GM18526 (cell line): ENCODE results near the gene NT5C2.

ENCODE experiments used
- POLR2A ChIP-seq: IDR thresholded peaks from 3 replicates; pipeline ENCODE4 v1.6.1; 2011; ENCODE audit not compliant: insufficient read length; ENCODE audit errors: extremely low read depth

The NT5C2 gene

DNA sequence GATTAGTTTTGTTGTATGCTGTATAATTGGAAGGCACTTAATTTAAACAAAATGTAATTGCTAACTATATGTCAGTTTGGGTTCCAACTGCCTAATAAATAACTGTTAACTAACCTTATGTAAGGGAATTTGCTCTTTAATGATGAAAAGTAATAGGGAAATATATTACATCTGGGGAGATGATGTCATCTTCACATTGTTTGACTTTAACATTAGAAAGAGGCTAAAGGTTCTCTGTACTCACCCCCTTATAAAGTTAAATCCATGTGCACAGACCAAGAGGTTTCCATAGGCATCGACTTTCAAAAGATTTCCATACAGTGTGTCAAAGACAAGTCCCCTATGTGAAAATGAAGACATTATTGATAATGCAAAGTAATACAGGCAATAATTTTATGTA lies 87.6 kb downstream of the NT5C2 start:
- TF ChIP-seq POLR2A = no peak

DNA sequence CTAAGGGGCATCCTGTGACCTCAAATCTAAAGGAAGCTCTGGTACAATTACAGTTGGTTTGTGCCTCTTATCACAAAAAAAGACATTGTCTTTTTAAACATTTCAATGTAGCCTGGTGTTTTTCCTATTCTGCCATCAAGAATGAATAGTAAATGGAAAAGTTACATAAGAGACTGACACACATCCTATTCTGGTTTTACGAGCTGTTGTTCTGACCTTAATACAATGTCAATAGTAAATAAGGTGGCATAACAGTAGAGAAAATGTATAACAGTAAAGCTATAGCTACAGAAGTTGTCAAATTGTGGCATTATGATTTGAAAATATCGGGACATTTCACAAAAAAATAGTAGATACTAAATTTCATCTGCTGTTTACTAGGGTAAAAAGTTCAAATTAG lies 88.4 kb downstream of the NT5C2 start:
- TF ChIP-seq POLR2A = no peak

DNA sequence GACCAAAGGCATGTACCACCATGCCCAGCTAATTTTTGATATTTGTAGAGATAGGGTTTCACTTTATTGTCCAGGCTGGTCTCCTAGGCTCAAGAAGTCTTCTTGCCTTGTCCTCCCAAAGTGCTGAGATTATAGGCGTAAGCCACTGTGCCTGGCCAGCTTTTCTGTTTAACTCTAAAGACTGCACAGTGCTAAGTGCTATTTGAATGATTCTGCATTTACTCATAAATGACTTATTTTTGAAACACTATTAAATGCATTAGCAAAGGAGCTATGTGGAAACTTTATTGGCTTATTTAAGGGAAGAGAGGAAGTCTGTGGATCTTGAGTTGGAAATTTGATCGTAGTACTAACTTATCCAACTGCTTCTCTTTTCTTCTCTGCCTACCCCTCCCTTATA lies 89.1 kb downstream of the NT5C2 start:
- no peak for TF ChIP-seq POLR2A

- TF ChIP-seq POLR2A = no peak
These were observed 90.9 kb downstream of the NT5C2 start for GRCh38 chr10:103102195-103102594.

DNA sequence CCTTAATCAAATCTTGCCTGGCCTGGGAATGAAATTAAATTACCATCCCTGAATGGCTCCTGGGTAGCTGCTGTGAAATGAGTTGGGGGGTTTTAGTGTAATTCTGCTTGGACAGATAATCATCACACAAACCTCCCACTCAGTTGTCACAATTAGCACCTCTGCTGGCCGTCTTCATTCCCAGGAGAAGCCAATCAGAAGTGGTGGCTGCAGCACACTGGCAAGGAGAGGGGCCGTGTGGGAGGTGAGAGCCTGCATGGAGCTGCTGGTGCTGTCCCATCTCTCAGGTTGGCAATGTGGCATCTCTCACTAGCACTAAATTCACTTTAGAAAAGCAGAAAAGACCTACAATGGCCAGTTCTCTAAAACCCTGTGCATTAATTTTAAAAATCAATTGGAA lies 92.5 kb downstream of the NT5C2 start:
- no peak for TF ChIP-seq POLR2A

DNA sequence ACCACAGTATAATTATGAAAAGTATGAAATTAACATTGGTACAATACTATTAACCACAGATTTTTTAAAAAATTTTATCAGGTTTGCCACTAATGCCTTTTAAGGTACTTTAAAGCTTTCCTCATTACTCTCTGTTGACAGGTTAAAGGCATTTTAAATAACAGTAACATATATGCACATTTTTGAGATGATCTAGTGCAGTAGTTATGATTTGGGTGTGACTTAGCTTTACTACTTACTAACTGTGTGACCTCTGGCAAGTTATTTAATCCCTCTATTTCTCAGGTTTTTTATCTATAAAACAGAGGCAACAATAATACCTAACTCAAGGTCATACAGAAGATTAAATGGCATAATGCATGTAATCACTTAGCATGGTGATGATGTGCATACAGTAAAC lies 94.8 kb downstream of the NT5C2 start:
- TF ChIP-seq POLR2A = no peak

DNA sequence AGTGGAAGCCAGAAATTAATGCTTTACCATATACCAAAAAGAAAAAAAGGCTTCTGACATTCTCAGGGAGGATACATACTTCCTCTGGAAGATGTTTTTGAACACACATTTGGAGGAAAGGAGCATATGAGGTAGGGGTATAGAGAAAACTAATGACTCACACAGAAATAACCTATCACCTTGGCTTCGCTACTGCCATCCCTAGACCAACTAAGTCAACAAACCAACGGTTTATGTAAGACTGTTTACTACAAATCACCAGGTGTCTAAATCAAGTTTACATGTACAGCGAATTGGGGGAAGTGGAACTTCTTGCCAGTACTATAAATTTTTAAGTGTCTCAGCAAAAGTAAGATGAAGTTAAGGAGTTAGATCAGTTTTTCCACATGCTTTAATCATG lies 96.9 kb downstream of the NT5C2 start:
- TF ChIP-seq POLR2A = no peak

GRCh38 chr10:103095005-103095404 lies 98.1 kb downstream of the NT5C2 start:
- no peak for TF ChIP-seq POLR2A

DNA sequence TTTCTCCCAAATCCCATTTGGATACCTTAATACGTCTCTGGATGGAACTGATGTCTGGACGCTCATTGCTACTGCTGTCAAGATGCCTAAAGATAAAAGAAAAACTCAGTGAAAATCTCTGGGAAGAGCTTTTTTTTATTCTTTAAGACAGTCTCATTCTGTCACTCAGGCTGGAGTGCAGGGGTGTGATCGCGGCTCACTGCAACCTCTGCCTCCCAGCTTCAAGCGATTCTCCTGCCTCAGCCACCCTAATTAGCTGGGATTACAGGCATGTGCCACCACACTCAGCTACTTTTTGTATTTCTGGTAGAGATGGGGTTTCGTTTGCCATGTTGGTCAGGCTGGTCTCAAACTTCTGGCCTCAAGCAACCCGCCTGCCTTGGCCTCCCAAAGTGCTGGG lies 102.2 kb downstream of the NT5C2 start:
- TF ChIP-seq POLR2A = no peak

DNA sequence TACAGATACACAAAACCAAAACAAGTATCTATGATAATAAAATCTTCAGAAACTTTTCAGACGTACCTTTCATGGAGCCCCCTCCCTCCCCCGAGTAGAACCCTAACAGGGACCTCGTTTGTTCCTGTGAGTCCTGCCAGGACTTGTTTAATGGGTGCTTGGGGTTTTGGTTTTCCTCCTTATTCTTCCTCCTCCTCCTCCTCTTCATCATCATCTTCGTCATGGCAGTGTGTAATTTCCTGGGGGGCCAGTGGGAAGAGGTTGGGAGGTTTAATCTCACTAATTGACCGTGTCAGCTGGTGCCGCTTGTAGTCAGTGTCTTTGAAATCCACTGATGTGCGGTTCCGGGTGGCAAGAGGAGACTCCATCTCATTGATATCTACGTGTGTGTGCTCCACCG lies 103.6 kb downstream of the NT5C2 start:
- no peak for TF ChIP-seq POLR2A

GRCh38 chr10:103086799-103087198 lies 106.3 kb downstream of the NT5C2 start:
- no peak for TF ChIP-seq POLR2A

GRCh38 chr10:103086261-103086660 lies 106.8 kb downstream of the NT5C2 start:
- no peak for TF ChIP-seq POLR2A

DNA sequence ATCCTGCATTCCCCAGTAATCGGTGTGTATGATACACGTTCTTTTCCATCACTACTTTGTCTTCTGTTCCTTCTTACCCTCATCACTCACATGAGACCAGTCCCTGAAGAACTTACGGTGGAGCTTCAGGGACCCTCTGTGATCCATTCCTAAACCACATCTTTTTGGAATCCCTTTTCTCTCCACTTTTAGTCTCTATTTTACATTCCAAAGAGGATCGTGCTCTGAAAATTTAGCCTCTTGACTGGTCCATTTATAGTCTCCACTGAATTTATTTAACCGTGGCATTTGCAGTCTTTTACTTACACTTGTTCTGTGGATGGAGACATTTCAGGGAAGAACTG lies 109.1 kb downstream of the NT5C2 start:
- no peak for TF ChIP-seq POLR2A

DNA sequence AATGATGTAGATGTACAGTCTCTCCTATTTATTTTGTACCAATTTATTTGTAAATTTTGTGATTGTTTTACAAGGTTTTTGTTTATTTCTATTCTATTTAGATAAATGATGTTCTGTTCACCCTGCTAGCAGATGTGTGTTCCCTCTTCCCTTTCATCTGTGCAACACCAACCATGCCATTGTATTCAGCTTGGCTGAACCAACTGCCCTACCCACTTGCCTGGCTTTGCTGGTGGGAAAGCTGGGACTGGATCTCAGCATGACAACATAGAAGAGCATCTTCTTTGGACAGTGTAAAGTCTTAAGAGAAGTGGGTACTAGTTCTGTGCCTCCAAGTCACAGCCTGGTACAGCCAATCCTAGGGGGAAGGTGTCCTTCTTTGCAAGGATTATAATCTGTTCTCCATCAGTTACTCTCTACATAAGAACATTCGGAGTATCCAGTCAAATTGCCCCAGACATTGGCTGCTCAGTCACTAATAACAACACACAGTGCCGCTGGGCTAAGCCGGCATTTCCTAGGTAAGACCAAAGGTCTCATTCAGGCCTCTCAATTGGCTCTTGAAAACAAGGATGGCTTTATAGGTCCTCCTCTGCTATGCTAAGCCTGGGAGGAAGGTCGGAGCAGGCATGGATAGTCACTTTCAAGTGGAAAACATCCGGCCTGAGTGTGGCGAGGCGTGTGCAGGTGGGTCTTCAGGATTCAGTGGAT lies 109.7 kb downstream of the NT5C2 start:
- no peak for TF ChIP-seq POLR2A

- TF ChIP-seq POLR2A = no peak
These were observed 110.4 kb downstream of the NT5C2 start for GRCh38 chr10:103082683-103083082.

DNA sequence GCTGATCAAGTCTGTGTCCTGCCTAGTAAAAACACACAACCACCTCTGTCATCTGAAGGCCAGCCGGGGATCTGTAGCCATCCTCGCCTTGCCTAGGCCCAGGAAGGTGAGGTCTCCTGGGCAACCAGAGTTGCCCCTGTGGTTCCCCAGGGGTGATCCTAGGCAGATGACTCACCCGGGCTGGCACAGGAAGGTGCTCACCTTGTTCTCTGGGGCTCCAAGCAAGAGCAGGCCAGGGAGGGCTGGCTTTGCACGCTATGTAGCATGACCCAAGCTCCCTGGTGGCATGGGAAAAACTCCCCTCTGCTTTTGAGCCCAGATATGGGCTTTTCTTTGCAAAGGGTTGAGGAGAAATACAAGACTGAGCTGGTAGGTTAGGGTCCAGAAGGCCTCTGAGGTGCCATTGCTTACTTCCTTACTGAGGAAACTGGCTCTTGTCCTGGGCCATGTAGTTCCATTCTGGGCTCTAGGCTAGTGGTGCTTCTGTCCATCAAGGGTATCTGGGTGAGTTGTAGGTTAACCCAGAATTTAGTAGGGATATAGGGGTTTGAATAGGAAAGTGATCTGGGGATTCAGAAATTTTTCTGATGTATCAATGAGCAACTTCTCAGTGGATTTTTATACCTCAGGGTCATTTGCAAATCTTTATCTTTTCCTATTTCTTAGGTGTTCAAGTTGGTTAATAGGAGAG lies 112.0 kb downstream of the NT5C2 start:
- no peak for TF ChIP-seq POLR2A

GRCh38 chr10:103079946-103080345 lies 113.1 kb downstream of the NT5C2 start:
- TF ChIP-seq POLR2A = no peak
